Breast epithelium (tissue), 4 donors: ENCODE measurements around the gene CXCR5. TPM values are rescaled to one million over a fixed set of nuclear protein-coding genes. Genes with fewer than 3 reads are reported as not detected.

Experiments
- DNase-seq, 2 donors: peaks; one replicate each; pipeline ENCODE4 v3.0.0-alpha.2; 2019; ENCODE audit warnings: low spot score in 2 of 2
- H3K27ac ChIP-seq, 2 donors: fragments of 200-600 bp; sonication (generic) in 1 of 2; one replicate each; pipeline ENCODE4 v1.5.1; 2016 to 2019; ENCODE audit warnings: mild to moderate bottlenecking in 1 of 2
- H3K27me3 ChIP-seq, 2 donors: fragments of 200-600 bp; sonication (generic) in 1 of 2; one replicate each; pipeline versions ENCODE4 v1.5.1 to v1.6.0; 2017 to 2019; ENCODE audit warnings: control low read depth in 1 of 2, mild to moderate bottlenecking in 1 of 2
- H3K36me3 ChIP-seq: fragments of 200-600 bp; one replicate; pipeline ENCODE4 v1.5.1; 2019
- H3K4me1 ChIP-seq, 2 donors: fragments of 200-600 bp; sonication (generic); one replicate each; pipeline ENCODE4 v1.5.1; 2016 to 2019; ENCODE audit warnings: control low read depth in 1 of 2
- H3K4me3 ChIP-seq, 3 donors: fragments of 200-600 bp; sonication (generic); 1 replicate in 2 of 3; 2 replicates in 1 of 3; pipeline ENCODE4 v1.5.1; 2016 to 2019; ENCODE audit warnings: mild to moderate bottlenecking in 3 of 3, moderate library complexity in 2 of 3
- H3K9me3 ChIP-seq, 2 donors: fragments of 200-600 bp; sonication (generic) in 1 of 2; one replicate each; pipeline ENCODE4 v1.5.1; 2016 to 2019; ENCODE audit warnings: control low read depth in 1 of 2
- CTCF ChIP-seq, 3 donors: fragments of 450-650 bp; IDR thresholded peaks; one replicate each; pipeline ENCODE4 v1.5.1; 2016 to 2017; ENCODE audit warnings: antibody characterized with exemption in 3 of 3, mild to moderate bottlenecking in 3 of 3, moderate library complexity in 3 of 3
- POLR2A ChIP-seq: fragments of 450-650 bp; IDR thresholded peaks from one replicate; pipeline ENCODE4 v1.6.1; 2016; ENCODE audit warnings: antibody characterized with exemption, mild to moderate bottlenecking, moderate library complexity
- POLR2AphosphoS5 ChIP-seq, 3 donors: sonication (generic); formaldehyde crosslinking; IDR thresholded peaks; one replicate each; pipeline ENCODE4 v1.6.1; 2017; ENCODE audit warnings: antibody characterized with exemption in 3 of 3
- intact Hi-C: fragments of 100-400 bp; cut with DNase I; formaldehyde crosslinking; loops from one replicate; pipeline ENCODE4 v1.15.1; 2023; ENCODE audit warnings: low total_unique reads
- total RNA-seq, 3 donors: library from RNA; depleted of rRNA; stranded (reverse); fragments of >200 nt; gene quantifications; one replicate each; pipeline ENCODE4 v1.1.0, GENCODE V29; 2016

CXCR5 gene
- total RNA-seq, 3 donors from 2014 or later: not detected

GRCh38 chr11:118898400-118899295, 15.0 kb downstream of the CXCR5 start:
- no peak for DNase-seq
- Histone ChIP-seq H3K4me1 (no peaks in the 10 kb centered on the region), H3K9me3 (no peaks in the 10 kb centered on the region), H3K27me3 (no peaks in the 10 kb centered on the region), H3K4me3 (no peak overlapping the region), H3K27ac (no peak overlapping the region), H3K36me3 (peaks cover 13% of the 10 kb centered on the region)
- TF ChIP-seq CTCF (IDR thresholded peaks at IDR 0.05) (no peak), POLR2AphosphoS5 (IDR thresholded peaks at IDR 0.05) (no peak), POLR2A (no peak)
- intact Hi-C loops: no loop called here

- no peak overlapping the region for H3K27ac ChIP-seq
- DNase-seq: no peak
- TF ChIP-seq POLR2AphosphoS5 (IDR thresholded peaks at IDR 0.05): no peak
- TF ChIP-seq CTCF (IDR thresholded peaks at IDR 0.05): no peak
- TF ChIP-seq POLR2A: no peak
- no peaks in the 10 kb centered on the region for H3K4me1 ChIP-seq
- intact Hi-C loops: no loop called here
- H3K27me3 ChIP-seq: no peaks in the 10 kb centered on the region
- no peaks in the 10 kb centered on the region for H3K9me3 ChIP-seq
- peaks cover 13% of the 10 kb centered on the region for H3K36me3 ChIP-seq
- no peak overlapping the region for H3K4me3 ChIP-seq
Observed at GRCh38 chr11:118899296-118899688, 15.6 kb downstream of the CXCR5 start.

- Histone ChIP-seq H3K36me3 (peaks cover 13% of the 10 kb centered on the region), H3K4me3 (no peak overlapping the region), H3K4me1 (no peaks in the 10 kb centered on the region), H3K27ac (peak overlapping the region in 1 of 2 donors; percentile 12), H3K27me3 (no peaks in the 10 kb centered on the region), H3K9me3 (no peaks in the 10 kb centered on the region)
- DNase-seq: no peak
- intact Hi-C loops: no loop called here
- TF ChIP-seq POLR2AphosphoS5 (IDR thresholded peaks at IDR 0.05) (no peak), POLR2A (no peak), CTCF (IDR thresholded peaks at IDR 0.05) (no peak)
Observed at GRCh38 chr11:118899706-118900360, 16.1 kb downstream of the CXCR5 start.

- no peaks in the 10 kb centered on the region for H3K4me1 ChIP-seq
- H3K4me3 ChIP-seq: no peak overlapping the region
- H3K36me3 ChIP-seq: peaks cover 13% of the 10 kb centered on the region
- no peaks in the 10 kb centered on the region for H3K27me3 ChIP-seq
- TF ChIP-seq POLR2AphosphoS5 (IDR thresholded peaks at IDR 0.05): no peak
- TF ChIP-seq CTCF (IDR thresholded peaks at IDR 0.05): no peak
- TF ChIP-seq POLR2A: no peak
- DNase-seq: no peak
- H3K27ac ChIP-seq: peak overlapping the region in 1 of 2 donors; percentile 12
- intact Hi-C loops: no loop called here
- H3K9me3 ChIP-seq: no peaks in the 10 kb centered on the region
Observed at GRCh38 chr11:118900535-118901384, 17.1 kb downstream of the CXCR5 start.
